Thyroid gland (tissue), 4 donors: Measurements from ENCODE around the gene XAF1. TPM values are rescaled to one million over a fixed set of nuclear protein-coding genes. Genes with fewer than 3 reads are reported as not detected.

ENCODE experiments used
- DNase-seq, 2 donors: peaks; one replicate each; pipeline ENCODE4 v3.0.0-alpha.2; 2019
- H3K27ac ChIP-seq, 3 donors: fragments of 200-600 bp; sonication (generic); 1 replicate in 2 of 3; 2 replicates in 1 of 3; pipeline ENCODE4 v1.5.1; 2016 to 2019; ENCODE audit warnings: mild to moderate bottlenecking in 1 of 3, moderate library complexity in 1 of 3
- H3K27me3 ChIP-seq: fragments of 200-600 bp; sonication (generic); one replicate; pipeline ENCODE4 v1.5.1; 2019
- H3K36me3 ChIP-seq, 2 donors: fragments of 200-600 bp; sonication (generic); one replicate each; pipeline ENCODE4 v1.5.1; 2016 to 2019
- H3K4me1 ChIP-seq, 2 donors: fragments of 200-600 bp; sonication (generic); one replicate each; pipeline ENCODE4 v1.5.1; 2017 to 2019
- H3K4me3 ChIP-seq, 3 donors: fragments of 200-600 bp; sonication (generic); replicated peaks in 1 of 3; 1 replicate in 2 of 3; 2 replicates in 1 of 3; pipeline ENCODE4 v1.5.1; 2016; ENCODE audit warnings: mild to moderate bottlenecking in 1 of 3
- H3K9me3 ChIP-seq: fragments of 200-600 bp; sonication (generic); one replicate; pipeline ENCODE4 v1.5.1; 2017
- CTCF ChIP-seq, 6 experiments: fragments of 200-600 bp in 3 of 6; fragments of 450-650 bp in 3 of 6; sonication (generic) in 3 of 6; IDR thresholded peaks; one replicate each; pipeline ENCODE4 v1.5.1; 2016 to 2019; ENCODE audit warnings: antibody characterized with exemption in 6 of 6, mild to moderate bottlenecking in 2 of 6, inconsistent platforms in 1 of 6, moderate library complexity in 1 of 6
- POLR2A ChIP-seq, 2 donors: fragments of 450-650 bp; IDR thresholded peaks; one replicate each; pipeline ENCODE4 v1.6.1; 2017; ENCODE audit warnings: antibody characterized with exemption in 2 of 2, mild to moderate bottlenecking in 2 of 2, moderate library complexity in 1 of 2
- WGBS, 2 donors: methylation state at CpG; one replicate each; pipeline ENCODE4 v1.1.5; 2017; 5-methylcytosine and 5-hydroxymethylcytosine counted together
- intact Hi-C: fragments of 100-400 bp; cut with DNase I; formaldehyde crosslinking; loops from one replicate; pipeline ENCODE4 v1.15.1; 2023
- total RNA-seq, 4 donors: library from RNA; depleted of rRNA; stranded (reverse); fragments of >200 nt; gene quantifications; one replicate each; pipeline ENCODE4 v1.2.3, GENCODE V29; 2016

Gene XAF1
- total RNA-seq, 4 donors from 2014 or later: 10.0 to 34.1 (median 12.6) TPM

GRCh38 chr17:6797718-6798351 lies 42.0 kb downstream of the XAF1 start:
- TF ChIP-seq POLR2A (IDR thresholded peaks at IDR 0.05) (no peak), CTCF (IDR thresholded peaks at IDR 0.05) (no peak)
- intact Hi-C loops: no loop called here
- no peak for DNase-seq
- H3K27ac ChIP-seq: no peak overlapping the region
- H3K36me3 ChIP-seq: no peaks in the 10 kb centered on the region
- no peak overlapping the region for H3K4me3 ChIP-seq
- H3K9me3 ChIP-seq: no peaks in the 10 kb centered on the region
- 74 to 77% methylated on average over 8 of the region's 8 CpGs for WGBS, 2 donors
- no peaks in the 10 kb centered on the region for H3K4me1 ChIP-seq
- H3K27me3 ChIP-seq: no peaks in the 10 kb centered on the region

- DNase-seq: no peak
- no peaks in the 10 kb centered on the region for H3K27me3 ChIP-seq
- intact Hi-C loops: no loop called here
- H3K4me1 ChIP-seq: no peaks in the 10 kb centered on the region
- 79 to 92% methylated on average over 6 of the region's 6 CpGs for WGBS, 2 donors
- no peak overlapping the region for H3K27ac ChIP-seq
- no peaks in the 10 kb centered on the region for H3K9me3 ChIP-seq
- no peak overlapping the region for H3K4me3 ChIP-seq
- TF ChIP-seq CTCF (IDR thresholded peaks at IDR 0.05) (no peak), POLR2A (IDR thresholded peaks at IDR 0.05) (no peak)
- no peaks in the 10 kb centered on the region for H3K36me3 ChIP-seq
These were observed 43.9 kb downstream of the XAF1 start for GRCh38 chr17:6799738-6800137.

DNA sequence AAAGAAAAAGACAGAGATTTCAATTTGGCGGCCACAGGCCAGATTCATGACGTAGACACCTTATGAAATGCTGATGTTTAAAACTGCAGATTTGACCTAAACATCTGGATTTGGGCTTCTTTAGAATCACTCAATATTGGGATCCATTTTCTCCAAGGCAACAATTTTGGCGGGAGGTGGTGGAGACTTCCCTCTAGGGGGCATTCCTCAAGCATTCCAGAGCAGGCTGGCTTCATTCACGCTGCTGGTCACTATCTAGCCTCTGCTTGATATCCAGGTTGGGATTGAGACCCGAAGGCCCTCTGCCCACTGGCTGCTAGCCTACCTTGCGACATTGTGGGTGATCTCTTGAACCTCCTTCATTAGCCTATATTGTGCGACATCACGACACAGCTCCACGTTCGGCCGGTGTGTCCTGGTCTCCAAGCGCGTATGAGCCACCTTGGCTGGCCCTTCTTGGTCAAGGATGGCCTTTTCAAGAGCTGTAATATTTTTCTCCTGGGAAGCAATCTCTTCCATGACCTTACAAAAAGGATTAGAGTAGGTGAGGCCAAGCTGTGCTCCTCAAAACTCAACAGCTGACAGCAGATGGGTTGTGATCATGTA lies 44.7 kb downstream of the XAF1 start:
- 87 to 89% methylated on average over 13 of the region's 13 CpGs for WGBS, 2 donors
- Histone ChIP-seq H3K27ac (no peak overlapping the region), H3K27me3 (no peaks in the 10 kb centered on the region), H3K4me3 (no peak overlapping the region), H3K9me3 (no peaks in the 10 kb centered on the region), H3K36me3 (no peaks in the 10 kb centered on the region), H3K4me1 (no peaks in the 10 kb centered on the region)
- DNase-seq: no peak
- intact Hi-C loops: no loop called here
- TF ChIP-seq POLR2A (IDR thresholded peaks at IDR 0.05) (no peak), CTCF (IDR thresholded peaks at IDR 0.05) (no peak)

DNA sequence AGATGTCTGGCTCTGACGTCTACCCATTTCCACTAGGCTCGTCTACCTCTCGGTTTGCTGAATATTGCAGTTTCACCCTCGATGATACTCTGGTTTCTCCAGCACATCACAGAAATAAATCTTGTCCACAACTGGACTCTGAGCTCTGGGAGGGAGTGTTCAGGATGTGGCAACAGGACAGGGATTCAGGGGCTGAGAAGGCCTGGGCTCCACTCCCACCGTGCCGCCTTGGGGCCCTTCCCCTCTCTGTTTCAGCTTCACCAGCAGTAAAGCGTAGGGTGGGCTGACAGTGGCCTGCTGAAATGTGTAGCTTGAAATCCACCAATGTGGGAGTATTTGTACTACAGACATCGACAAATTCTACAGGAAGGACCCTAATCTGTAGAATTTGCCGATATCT lies 55.7 kb downstream of the XAF1 start:
- Histone ChIP-seq H3K27me3 (no peaks in the 10 kb centered on the region), H3K4me1 (no peaks in the 10 kb centered on the region), H3K4me3 (no peak overlapping the region), H3K27ac (no peak overlapping the region), H3K9me3 (no peaks in the 10 kb centered on the region), H3K36me3 (no peaks in the 10 kb centered on the region)
- WGBS, 2 donors: 82 to 88% methylated on average over 9 of the region's 9 CpGs
- DNase-seq: no peak
- TF ChIP-seq CTCF (IDR thresholded peaks at IDR 0.05) (no peak), POLR2A (IDR thresholded peaks at IDR 0.05) (no peak)
- intact Hi-C loops: no loop called here

GRCh38 chr17:6812295-6812694 lies 56.4 kb downstream of the XAF1 start:
- intact Hi-C loops: no loop called here
- Histone ChIP-seq H3K4me1 (no peaks in the 10 kb centered on the region), H3K27me3 (no peaks in the 10 kb centered on the region), H3K36me3 (no peaks in the 10 kb centered on the region), H3K9me3 (no peaks in the 10 kb centered on the region), H3K27ac (no peak overlapping the region), H3K4me3 (no peak overlapping the region)
- TF ChIP-seq POLR2A (IDR thresholded peaks at IDR 0.05) (no peak), CTCF (IDR thresholded peaks at IDR 0.05) (no peak)
- DNase-seq: no peak
- WGBS, 2 donors: 70 to 76% methylated on average over 8 to 9 of the region's 9 CpGs
